Ovary (tissue), 9 donors: ENCODE measurements around the gene IPP. TPM values are rescaled to one million over a fixed set of nuclear protein-coding genes. Genes with fewer than 3 reads are reported as not detected.
"Not testable (repeated sequence)": the region's sequence is repeated elsewhere in the genome, so short reads cannot be mapped to it uniquely, and the experiment has no call there.

Experiments used
- DNase-seq, 5 donors: peaks; one replicate each; pipeline ENCODE4 v3.0.0-alpha.2; 2019 to 2020
- H3K27ac ChIP-seq, 2 donors: fragments of 200-600 bp; one replicate each; pipeline versions ENCODE4 v1.5.1 to v1.8.0; 2019 to 2022
- H3K27me3 ChIP-seq: fragments of 200-600 bp; one replicate; pipeline ENCODE4 v1.8.0; 2022
- H3K36me3 ChIP-seq: fragments of 200-600 bp; sonication (generic); one replicate; pipeline ENCODE4 v1.5.1; 2019
- H3K4me1 ChIP-seq: one replicate; pipeline ENCODE4 v1.8.1; 2013; ENCODE audit warnings: mild to moderate bottlenecking, moderate library complexity; ENCODE audit not compliant: insufficient read depth
- H3K4me3 ChIP-seq: fragments of 200-600 bp; sonication (generic); one replicate; pipeline ENCODE4 v1.5.1; 2017
- H3K9me3 ChIP-seq, 2 donors: fragments of 200-600 bp in 1 of 2; sonication (generic) in 1 of 2; one replicate each; pipeline versions ENCODE4 v1.5.1 to v1.8.1; 2013 to 2019; ENCODE audit warnings: mild to moderate bottlenecking in 1 of 2, moderate library complexity in 1 of 2
- CTCF ChIP-seq, 3 donors: fragments of 450-650 bp in 2 of 3; fragments of 200-600 bp in 1 of 3; IDR thresholded peaks; one replicate each; pipeline versions ENCODE4 v1.5.1 to v1.8.0; 2016 to 2022; ENCODE audit warnings: antibody characterized with exemption in 3 of 3, mild to moderate bottlenecking in 1 of 3
- EP300 ChIP-seq: sonication (generic); formaldehyde crosslinking; IDR thresholded peaks from one replicate; pipeline ENCODE4 v1.6.1; 2017; ENCODE audit warnings: antibody characterized with exemption
- POLR2A ChIP-seq: fragments of 450-650 bp; IDR thresholded peaks from one replicate; pipeline ENCODE4 v1.6.1; 2017; ENCODE audit warnings: antibody characterized with exemption, mild to moderate bottlenecking, moderate library complexity
- WGBS, 3 donors: extraction: QIAGEN DNeasy Blood & Tissue Kit in 1 of 3; methylation state at CpG; one replicate each; pipeline versions ENCODE4 v1.1.5 to v1.1.7; 2013 to 2017; 5-methylcytosine and 5-hydroxymethylcytosine counted together
- intact Hi-C, 4 donors: fragments of 100-400 bp; cut with DNase I; formaldehyde crosslinking; loops; one replicate each; pipeline versions ENCODE4 v1.11.0 to v1.15.1; 2022 to 2023
- polyA plus RNA-seq, 2 donors: library from polyadenylated mRNA; stranded (reverse); fragments of 200-250 nt in 1 of 2; fragments of 350-450 nt in 1 of 2; fragmentation: Illumina TruSeq in 1 of 2; extraction: RNeasy Lipid Tissue Mini Kit (QIAGEN cat#74804) in 1 of 2; gene quantifications; one replicate each; pipeline ENCODE4 v1.2.3, GENCODE V29; 2013 to 2014
- total RNA-seq, 7 donors: library from RNA; depleted of rRNA in 2 of 7; stranded (reverse); fragments of >200 nt in 2 of 7; fragmentation: NEBNext Ultra II Directional in 3 of 7; extraction: Animal tissue kit (Norgen Biotek cat#: 25700) in 3 of 7; gene quantifications; one replicate each; pipeline versions ENCODE4 v1.1.0 to v1.2.4, GENCODE V29; 2016 to 2023
- donor health status: DM: no; HTN: no; CAD: no; lungs with moderate emphysema.
- donor health status: DM: no; HTN: no; CAD: no.
- donor health status: Bipolar disorder and iron deficiency.
- donor health status: DM: yes; HTN: yes; CAD: no.
- donor health status: DM: no; HTN: no; CAD: no.
- donor health status: DM: yes; HTN: yes; CAD: no.

IPP gene
- total and polyA plus RNA-seq, 9 donors, result 7.7 to 23.8 (median 19.1) TPM

- Histone ChIP-seq H3K4me1 (no peaks in the 10 kb centered on the region), H3K27ac (no peak overlapping the region), H3K27me3 (no peaks in the 10 kb centered on the region), H3K4me3 (no peak overlapping the region), H3K9me3 (no peaks in the 10 kb centered on the region), H3K36me3 (no peaks in the 10 kb centered on the region)
- intact Hi-C loops, result no loop called here
- TF ChIP-seq CTCF (IDR thresholded peaks at IDR 0.05) (no peak), EP300 (no peak), POLR2A (no peak)
- no peak for DNase-seq
- 26 to 45% (median 38%) methylated on average over 1 of the region's 1 CpG for WGBS, 3 donors
Measured at GRCh38 chr1:45721207-45721606, 29.2 kb downstream of the IPP start.

GRCh38 chr1:45718289-45718688, 32.2 kb downstream of the IPP start:
- 98 to 100% (median 100%) methylated on average over 1 of the region's 1 CpG for WGBS, 3 donors
- H3K27me3 ChIP-seq, result no peaks in the 10 kb centered on the region
- TF ChIP-seq EP300 (no peak), POLR2A (no peak), CTCF (IDR thresholded peaks at IDR 0.05) (no peak)
- H3K4me3 ChIP-seq, result no peak overlapping the region
- no peak for DNase-seq
- intact Hi-C loops, result no loop called here
- no peak overlapping the region for H3K27ac ChIP-seq
- H3K9me3 ChIP-seq, result no peaks in the 10 kb centered on the region
- no peaks in the 10 kb centered on the region for H3K36me3 ChIP-seq
- no peaks in the 10 kb centered on the region for H3K4me1 ChIP-seq

- DNase-seq, H3K4me3 ChIP-seq, H3K36me3 ChIP-seq, H3K9me3 ChIP-seq, H3K4me1 ChIP-seq, H3K27me3 ChIP-seq, H3K27ac ChIP-seq, intact Hi-C loops: not testable (repeated sequence)
- 52 to 66% (median 56%) methylated on average over 8 of the region's 8 CpGs for WGBS, 3 donors
Measured at GRCh38 chr1:45717386-45717785, 33.1 kb downstream of the IPP start.

GRCh38 chr1:45716700-45717099, 33.8 kb downstream of the IPP start:
- WGBS, 3 donors, result 76 to 86% (median 81%) methylated on average over 3 of the region's 3 CpGs
- DNase-seq, result no peak
- H3K27ac ChIP-seq, result no peak overlapping the region
- H3K36me3 ChIP-seq, result no peaks in the 10 kb centered on the region
- intact Hi-C loops, result no loop called here
- no peaks in the 10 kb centered on the region for H3K9me3 ChIP-seq
- TF ChIP-seq POLR2A (no peak), EP300 (no peak), CTCF (IDR thresholded peaks at IDR 0.05) (no peak)
- no peaks in the 10 kb centered on the region for H3K27me3 ChIP-seq
- no peaks in the 10 kb centered on the region for H3K4me1 ChIP-seq
- no peak overlapping the region for H3K4me3 ChIP-seq

GRCh38 chr1:45713711-45714110, 36.7 kb downstream of the IPP start:
- Histone ChIP-seq H3K27ac (no peak overlapping the region), H3K27me3 (no peaks in the 10 kb centered on the region), H3K4me1 (no peaks in the 10 kb centered on the region), H3K4me3 (no peak overlapping the region), H3K9me3 (no peaks in the 10 kb centered on the region), H3K36me3 (no peaks in the 10 kb centered on the region)
- intact Hi-C loops, result no loop called here
- TF ChIP-seq POLR2A (no peak), EP300 (no peak), CTCF (IDR thresholded peaks at IDR 0.05) (no peak)
- 93 to 94% (median 94%) methylated on average over 3 of the region's 3 CpGs for WGBS, 3 donors
- DNase-seq, result no peak
